ENCODE data around the gene GRHL1.

DNA sequence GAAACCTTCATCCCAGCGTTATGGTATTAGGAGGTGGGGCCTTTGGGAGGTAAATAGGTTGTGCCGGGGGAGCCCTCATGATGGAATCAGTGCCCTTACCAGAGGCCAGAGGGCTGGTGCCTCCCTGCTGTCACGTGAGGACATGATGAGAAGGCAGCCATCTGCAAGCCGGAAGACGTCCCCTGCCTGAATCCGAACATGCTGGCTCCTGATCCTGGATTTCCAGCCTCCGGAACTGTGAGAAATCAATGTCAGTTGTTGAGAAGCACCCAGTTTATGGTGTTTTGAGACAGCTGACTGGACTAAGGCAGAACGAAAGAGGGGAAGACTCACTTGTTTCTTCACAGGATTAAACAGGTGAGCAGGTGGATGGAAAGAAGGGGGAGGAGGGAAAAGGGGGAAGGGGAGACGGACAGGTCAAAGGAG lies 78.8 kb downstream of the GRHL1 start:
- TF ChIP-seq EP300 (IDR thresholded peaks at IDR 0.05) (no peak), CTCF (IDR thresholded peaks at IDR 0.05) (no peak)

All from ovary (tissue), 3 donors.